SU-DHL-6 (cell line): Measurements from ENCODE around the gene ASTN2.

ENCODE experiments used
- H2AFZ ChIP-seq: fragments of 200-600 bp; sonication (generic); 2 replicates; pipeline ENCODE4 v1.6.1; 2014; ENCODE audit warnings: low read depth, mild to moderate bottlenecking, moderate library complexity, mixed read lengths, antibody characterized with exemption, low read length; ENCODE audit not compliant: severe bottlenecking
- H3F3A ChIP-seq: fragments of 200-600 bp; shearing (Covaris generic); 2 replicates; pipeline ENCODE4 v1.6.0; 2016; ENCODE audit warnings: antibody characterized with exemption, mild to moderate bottlenecking; ENCODE audit not compliant: insufficient read depth
- H3K27ac ChIP-seq: fragments of 200-600 bp; sonication (generic); 2 replicates; pipeline ENCODE4 v1.5.1; 2016; ENCODE audit warnings: low read depth, mild to moderate bottlenecking, low read length, moderate library complexity, mixed read lengths
- H3K27me3 ChIP-seq: fragments of 200-600 bp; sonication (generic), shearing (Covaris generic); 2 replicates; pipeline ENCODE4 v1.6.0; 2014; ENCODE audit warnings: mild to moderate bottlenecking, low read length
- H3K36me3 ChIP-seq: fragments of 200-600 bp; sonication (generic); 2 replicates; pipeline ENCODE4 v1.6.1; 2014; ENCODE audit warnings: mild to moderate bottlenecking, low read length, mixed read lengths
- H3K4me2 ChIP-seq: fragments of 300-600, 200-600 bp; shearing (Covaris generic), sonication (generic); 2 replicates; pipeline ENCODE4 v1.6.0; 2014; ENCODE audit warnings: low read length, low read depth, mild to moderate bottlenecking; ENCODE audit not compliant: poor library complexity, severe bottlenecking
- H3K4me3 ChIP-seq: fragments of 200-600 bp; sonication (generic); 2 replicates; pipeline ENCODE4 v1.5.1; 2014; ENCODE audit warnings: antibody characterized with exemption, low read length, mild to moderate bottlenecking, mixed read lengths; ENCODE audit not compliant: insufficient read depth, poor library complexity, severe bottlenecking
- H3K79me2 ChIP-seq: fragments of 200-600 bp; sonication (generic); 2 replicates; pipeline ENCODE4 v1.6.1; 2014; ENCODE audit warnings: mild to moderate bottlenecking, low read length, moderate library complexity; ENCODE audit not compliant: insufficient read depth
- H3K9ac ChIP-seq: fragments of 200-600 bp; sonication (generic); 2 replicates; pipeline ENCODE4 v1.7.0; 2014; ENCODE audit warnings: mild to moderate bottlenecking, low read length
- H3K9me2 ChIP-seq: fragments of 200-600 bp; sonication (generic); replicated peaks from 2 replicates; pipeline ENCODE4 v1.6.1; 2014; ENCODE audit warnings: low read length; ENCODE audit not compliant: insufficient read depth
- H3K9me3 ChIP-seq: fragments of 200-600 bp; sonication (generic); 2 replicates; pipeline ENCODE4 v1.6.1; 2014; ENCODE audit warnings: low read length, mixed read lengths; ENCODE audit not compliant: insufficient read depth
- H4K20me1 ChIP-seq: fragments of 200-600 bp; sonication (generic); 2 replicates; pipeline ENCODE4 v1.6.1; 2014; ENCODE audit warnings: low read depth, mild to moderate bottlenecking, antibody characterized with exemption, low read length, moderate library complexity, mixed read lengths
- CTCF ChIP-seq: fragments of 200-600 bp; sonication (generic); IDR thresholded peaks from one replicate; pipeline ENCODE4 v1.5.1; 2017; ENCODE audit warnings: antibody characterized with exemption, mild to moderate bottlenecking, low read length, moderate library complexity; ENCODE audit not compliant: insufficient read depth, poor library complexity, severe bottlenecking
- EZH2phosphoT487 ChIP-seq: fragments of 200-600 bp; sonication (generic), shearing (Covaris generic); conservative IDR thresholded peaks from 2 replicates; pipeline ENCODE4 v1.6.1; 2018; ENCODE audit warnings: mild to moderate bottlenecking, antibody characterized with exemption, low read length, moderate library complexity, mixed read lengths

ASTN2 gene

GRCh38 chr9:116904165-116904564, 510.7 kb downstream of the ASTN2 start:
- no peak overlapping the region for H3K9ac ChIP-seq
- H3K27ac ChIP-seq = no peak overlapping the region

GRCh38 chr9:116901260-116901659, 513.6 kb downstream of the ASTN2 start:
- no peaks in the 10 kb centered on the region for H4K20me1 ChIP-seq

More at GRCh38 chr9:116904165-116904564, 510.7 kb downstream of the ASTN2 start:
- Histone ChIP-seq H3K79me2 (no peaks in the 10 kb centered on the region), H3K4me2 (no peak overlapping the region), H2AFZ (no peak overlapping the region), H3F3A (no peaks in the 10 kb centered on the region), H3K9me2 (no peaks in the 10 kb centered on the region), H4K20me1 (no peaks in the 10 kb centered on the region), H3K4me3 (no peak overlapping the region), H3K36me3 (no peaks in the 10 kb centered on the region), H3K9me3 (no peaks in the 10 kb centered on the region), H3K27me3 (no peaks in the 10 kb centered on the region)
- no peak for TF ChIP-seq EZH2phosphoT487
- no peak for TF ChIP-seq CTCF

DNA sequence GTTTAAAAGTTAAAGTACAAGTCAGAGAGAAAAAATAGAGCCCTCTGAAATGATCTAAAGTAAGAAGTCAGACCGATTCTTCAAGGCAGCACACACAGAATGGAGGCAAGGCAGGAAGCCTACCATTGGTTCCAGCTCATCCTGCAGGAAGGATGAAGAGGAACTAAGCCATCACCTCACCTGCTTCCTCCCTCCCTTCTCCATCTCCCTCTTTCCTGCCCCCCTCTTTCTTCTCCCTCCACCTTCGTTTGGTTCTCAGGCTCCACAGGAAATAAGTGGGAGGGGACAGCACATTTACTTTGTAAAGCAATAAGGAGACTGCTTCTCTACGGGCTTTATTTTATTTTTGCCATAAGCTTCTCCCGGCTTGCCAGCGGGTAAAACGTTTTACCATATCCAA, 514.3 kb downstream of the ASTN2 start:
- H3K9me2 ChIP-seq = no peaks in the 10 kb centered on the region

More at GRCh38 chr9:116901260-116901659, 513.6 kb downstream of the ASTN2 start:
- H3K4me3 ChIP-seq = no peak overlapping the region
- no peak overlapping the region for H3K27ac ChIP-seq
- no peaks in the 10 kb centered on the region for H3K27me3 ChIP-seq
- H3K79me2 ChIP-seq = no peaks in the 10 kb centered on the region
- no peak for TF ChIP-seq EZH2phosphoT487
- H3K9me2 ChIP-seq = no peaks in the 10 kb centered on the region
- no peaks in the 10 kb centered on the region for H3F3A ChIP-seq
- H2AFZ ChIP-seq = no peak overlapping the region
- no peaks in the 10 kb centered on the region for H3K36me3 ChIP-seq
- H3K9me3 ChIP-seq = no peaks in the 10 kb centered on the region
- H3K4me2 ChIP-seq = no peak overlapping the region
- H3K9ac ChIP-seq = no peak overlapping the region

GRCh38 chr9:116900007-116900367, 514.9 kb downstream of the ASTN2 start:
- no peak overlapping the region for H3K4me3 ChIP-seq
- no peak overlapping the region for H3K27ac ChIP-seq
- H3K36me3 ChIP-seq = no peaks in the 10 kb centered on the region
- no peaks in the 10 kb centered on the region for H3K79me2 ChIP-seq
- no peaks in the 10 kb centered on the region for H4K20me1 ChIP-seq
- no peaks in the 10 kb centered on the region for H3K9me3 ChIP-seq
- H3K4me2 ChIP-seq = no peak overlapping the region
- no peaks in the 10 kb centered on the region for H3F3A ChIP-seq
- H3K9ac ChIP-seq = no peak overlapping the region
- H2AFZ ChIP-seq = no peak overlapping the region
- no peaks in the 10 kb centered on the region for H3K9me2 ChIP-seq
- TF ChIP-seq CTCF (no peak), EZH2phosphoT487 (no peak)
- no peaks in the 10 kb centered on the region for H3K27me3 ChIP-seq

More for the DNA sequence above, 514.3 kb downstream of the ASTN2 start:
- H3K27me3 ChIP-seq = no peaks in the 10 kb centered on the region
- no peak overlapping the region for H3K4me3 ChIP-seq
- no peaks in the 10 kb centered on the region for H3K9me3 ChIP-seq
- H2AFZ ChIP-seq = no peak overlapping the region
- H3K4me2 ChIP-seq = no peak overlapping the region
- H3K36me3 ChIP-seq = no peaks in the 10 kb centered on the region
- no peaks in the 10 kb centered on the region for H3K79me2 ChIP-seq
- no peak overlapping the region for H3K9ac ChIP-seq
- no peaks in the 10 kb centered on the region for H3F3A ChIP-seq
- H4K20me1 ChIP-seq = no peaks in the 10 kb centered on the region
- H3K27ac ChIP-seq = no peak overlapping the region
- TF ChIP-seq CTCF (no peak), EZH2phosphoT487 (no peak)
